GM21723 (cell line): ENCODE measurements around the gene MYO7A.

Source experiments
- ATAC-seq: cut with Tn5 transposase; IDR thresholded peaks from one replicate; pipeline ENCODE4 v1.9.1; 2021; ENCODE audit warnings: mild to moderate bottlenecking, moderate library complexity; ENCODE audit not compliant: unreplicated experiment

The MYO7A gene

GRCh38 chr11:77159937-77160495 lies 32.0 kb downstream of the MYO7A start:
- ATAC-seq, result no peak

GRCh38 chr11:77163271-77163670 lies 35.2 kb downstream of the MYO7A start:
- ATAC-seq, result no peak

- ATAC-seq, result no peak
These were observed 37.0 kb downstream of the MYO7A start for GRCh38 chr11:77165066-77165465.

- no peak for ATAC-seq
These were observed 38.0 kb downstream of the MYO7A start for GRCh38 chr11:77166021-77166420.

GRCh38 chr11:77167111-77167626 lies 39.1 kb downstream of the MYO7A start:
- ATAC-seq, result no peak

- no peak for ATAC-seq
These were observed 39.7 kb downstream of the MYO7A start for GRCh38 chr11:77167791-77168190.

- ATAC-seq, result no peak
These were observed 42.1 kb downstream of the MYO7A start for GRCh38 chr11:77170107-77170506.

GRCh38 chr11:77171254-77171653 lies 43.2 kb downstream of the MYO7A start:
- ATAC-seq, result no peak

GRCh38 chr11:77171885-77172665 lies 44.0 kb downstream of the MYO7A start:
- no peak for ATAC-seq

- ATAC-seq, result no peak
These were observed 44.6 kb downstream of the MYO7A start for GRCh38 chr11:77172666-77172982.

GRCh38 chr11:77173494-77173893 lies 45.4 kb downstream of the MYO7A start:
- no peak for ATAC-seq

GRCh38 chr11:77174559-77174958 lies 46.5 kb downstream of the MYO7A start:
- no peak for ATAC-seq

GRCh38 chr11:77175021-77175842 lies 47.2 kb downstream of the MYO7A start:
- no peak for ATAC-seq

- ATAC-seq, result no peak
These were observed 48.0 kb downstream of the MYO7A start for GRCh38 chr11:77175869-77176539.

GRCh38 chr11:77176996-77177395 lies 49.0 kb downstream of the MYO7A start:
- no peak for ATAC-seq

GRCh38 chr11:77178150-77178549 lies 50.1 kb downstream of the MYO7A start:
- ATAC-seq, result no peak

GRCh38 chr11:77179048-77179447 lies 51.0 kb downstream of the MYO7A start:
- no peak for ATAC-seq

- no peak for ATAC-seq
These were observed 51.6 kb downstream of the MYO7A start for GRCh38 chr11:77179681-77180080.

- ATAC-seq, result no peak
These were observed 52.3 kb downstream of the MYO7A start for GRCh38 chr11:77180346-77180745.

- ATAC-seq, result no peak
These were observed 53.2 kb downstream of the MYO7A start for GRCh38 chr11:77181226-77181625.
